Hepatocyte (in vitro differentiated cells): Measurements from ENCODE around the gene PGGHG. TPM values are rescaled to one million over a fixed set of nuclear protein-coding genes. Genes with fewer than 3 reads are reported as not detected.
"Not testable (repeated sequence)": the region's sequence is repeated elsewhere in the genome, so short reads cannot be mapped to it uniquely, and the experiment has no call there.

ENCODE experiments used
- DNase-seq: peaks from one replicate; pipeline ENCODE4 v3.0.0-alpha.2; 2016; ENCODE audit warnings: low spot score
- H2AFZ ChIP-seq: fragments of 200-600 bp; sonication (generic); 2 replicates; pipeline ENCODE4 v1.6.0; 2016; ENCODE audit warnings: antibody characterized with exemption, mild to moderate bottlenecking
- H3K27ac ChIP-seq: fragments of 200-600 bp; sonication (generic); 2 replicates; pipeline ENCODE4 v1.5.1; 2016; ENCODE audit warnings: mild to moderate bottlenecking
- H3K27me3 ChIP-seq: fragments of 200-600 bp; sonication (generic); 2 replicates; pipeline ENCODE4 v1.6.1; 2016
- H3K36me3 ChIP-seq: fragments of 200-600 bp; sonication (generic); replicated peaks from 2 replicates; pipeline ENCODE4 v1.5.1; 2016; ENCODE audit warnings: low read depth; ENCODE audit not compliant: insufficient read depth
- H3K4me1 ChIP-seq: fragments of 200-600 bp; sonication (generic); 2 replicates; pipeline ENCODE4 v1.5.1; 2016; ENCODE audit warnings: mild to moderate bottlenecking, moderate library complexity; ENCODE audit not compliant: insufficient read depth
- H3K4me2 ChIP-seq: fragments of 200-600 bp; sonication (generic); 2 replicates; pipeline ENCODE4 v1.6.0; 2016
- H3K4me3 ChIP-seq: fragments of 200-600 bp; sonication (generic); 2 replicates; pipeline ENCODE4 v1.5.1; 2016; ENCODE audit warnings: mild to moderate bottlenecking
- H3K79me2 ChIP-seq: fragments of 200-600 bp; sonication (generic); 2 replicates; pipeline ENCODE4 v1.6.0; 2017; ENCODE audit warnings: mild to moderate bottlenecking
- H3K9me2 ChIP-seq: fragments of 200-600 bp; sonication (generic); replicated peaks from 2 replicates; pipeline ENCODE4 v1.6.0; 2017; ENCODE audit warnings: mild to moderate bottlenecking; ENCODE audit not compliant: insufficient read depth
- H3K9me3 ChIP-seq: fragments of 200-600 bp; sonication (generic); 2 replicates; pipeline ENCODE4 v1.5.1; 2016; ENCODE audit warnings: low read depth, mild to moderate bottlenecking
- H4K20me1 ChIP-seq: fragments of 200-600 bp; sonication (generic); 2 replicates; pipeline ENCODE4 v1.6.0; 2016; ENCODE audit warnings: mild to moderate bottlenecking; ENCODE audit not compliant: insufficient read depth, poor library complexity, severe bottlenecking
- EZH2 ChIP-seq: fragments of 200-600 bp; sonication (generic); IDR thresholded peaks from 2 replicates; pipeline ENCODE4 v1.6.1; 2016; ENCODE audit warnings: antibody characterized with exemption, mild to moderate bottlenecking, borderline replicate concordance
- EZH2phosphoT487 ChIP-seq: fragments of 200-600 bp; sonication (generic); IDR thresholded peaks from one replicate; pipeline ENCODE4 v1.6.1; 2018; ENCODE audit warnings: antibody characterized with exemption, mild to moderate bottlenecking, low read depth, moderate library complexity; ENCODE audit not compliant: unreplicated experiment, severe bottlenecking
- WGBS: methylation state at CpG from one replicate; pipeline ENCODE4 v1.1.6; 2016; ENCODE audit warnings: low lambda C conversion rate; ENCODE audit errors: missing lambda C conversion rate; 5-methylcytosine and 5-hydroxymethylcytosine counted together
- polyA plus RNA-seq: library from polyadenylated mRNA; unstranded; fragments of >200 nt; fragmentation: Nextera tagmentation; extraction: Ambion mirVana; gene quantifications from 2 replicates; pipeline ENCODE4 v1.2.1, GENCODE V29; 2016
- total RNA-seq: library from RNA; depleted of rRNA; stranded (reverse); fragments of >200 nt; gene quantifications from 2 replicates; pipeline ENCODE4 v1.2.3, GENCODE V29; 2014
- TF ChIP-seq, protein P1 (sequence below): fragments of 200-600 bp; sonication (generic); IDR thresholded peaks from 2 replicates; pipeline ENCODE4 v1.5.1; 2016; ENCODE audit warnings: antibody characterized with exemption, mild to moderate bottlenecking; ENCODE audit not compliant: poor library complexity

The PGGHG gene
- total and polyA plus RNA-seq, 2 experiments from 2014 or later: 19.2 to 27.9 TPM

DNA sequence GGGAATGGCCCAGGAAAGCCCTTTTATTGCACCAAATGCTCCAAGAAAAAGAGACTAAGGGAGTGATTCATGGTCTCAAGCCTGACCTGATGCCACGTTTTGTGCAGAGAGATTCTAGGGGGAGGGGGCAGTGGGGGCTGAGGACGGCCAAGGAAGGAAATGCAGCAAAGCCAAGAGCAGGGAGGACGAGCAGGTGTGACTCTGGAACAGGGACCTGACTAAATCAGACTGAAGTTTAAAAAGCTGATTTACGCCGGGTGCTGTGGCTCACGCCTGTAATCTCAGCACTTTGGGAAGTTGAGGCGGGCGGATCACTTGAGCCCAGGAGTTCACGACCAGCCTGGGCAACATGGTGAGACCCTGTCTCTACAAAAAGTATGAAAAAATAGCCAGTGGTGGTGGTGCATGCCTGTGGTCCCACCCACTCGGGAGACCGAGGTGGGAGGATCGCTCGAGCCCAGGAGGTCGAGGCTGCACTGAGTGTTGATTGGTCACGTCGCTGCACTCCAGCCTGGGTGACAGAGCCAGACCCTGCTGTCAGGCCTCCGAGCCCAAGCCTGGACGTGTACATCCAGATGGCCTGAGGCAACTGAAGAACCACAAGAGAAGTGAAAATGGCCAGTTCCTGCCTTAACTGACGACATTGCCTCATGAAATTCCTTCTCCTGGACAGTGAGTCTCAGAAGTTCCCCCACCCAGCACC is 42.6 kb downstream of the PGGHG start:
- Histone ChIP-seq H3K36me3 (no peaks in the 10 kb centered on the region), H4K20me1 (no peaks in the 10 kb centered on the region), H2AFZ (no peak overlapping the region), H3K27me3 (no peaks in the 10 kb centered on the region), H3K4me2 (no peak overlapping the region), H3K4me1 (peaks cover 42% of the 10 kb centered on the region), H3K27ac (no peak overlapping the region), H3K79me2 (no peaks in the 10 kb centered on the region), H3K4me3 (no peak overlapping the region), H3K9me2 (no peaks in the 10 kb centered on the region), H3K9me3 (no peaks in the 10 kb centered on the region)
- WGBS: 95% methylated on average over 19 of the region's 19 CpGs
- TF ChIP-seq, protein P1, sequence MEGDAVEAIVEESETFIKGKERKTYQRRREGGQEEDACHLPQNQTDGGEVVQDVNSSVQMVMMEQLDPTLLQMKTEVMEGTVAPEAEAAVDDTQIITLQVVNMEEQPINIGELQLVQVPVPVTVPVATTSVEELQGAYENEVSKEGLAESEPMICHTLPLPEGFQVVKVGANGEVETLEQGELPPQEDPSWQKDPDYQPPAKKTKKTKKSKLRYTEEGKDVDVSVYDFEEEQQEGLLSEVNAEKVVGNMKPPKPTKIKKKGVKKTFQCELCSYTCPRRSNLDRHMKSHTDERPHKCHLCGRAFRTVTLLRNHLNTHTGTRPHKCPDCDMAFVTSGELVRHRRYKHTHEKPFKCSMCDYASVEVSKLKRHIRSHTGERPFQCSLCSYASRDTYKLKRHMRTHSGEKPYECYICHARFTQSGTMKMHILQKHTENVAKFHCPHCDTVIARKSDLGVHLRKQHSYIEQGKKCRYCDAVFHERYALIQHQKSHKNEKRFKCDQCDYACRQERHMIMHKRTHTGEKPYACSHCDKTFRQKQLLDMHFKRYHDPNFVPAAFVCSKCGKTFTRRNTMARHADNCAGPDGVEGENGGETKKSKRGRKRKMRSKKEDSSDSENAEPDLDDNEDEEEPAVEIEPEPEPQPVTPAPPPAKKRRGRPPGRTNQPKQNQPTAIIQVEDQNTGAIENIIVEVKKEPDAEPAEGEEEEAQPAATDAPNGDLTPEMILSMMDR: no peak
- no peak for TF ChIP-seq EZH2
- no peak for TF ChIP-seq EZH2phosphoT487
- DNase-seq: no peak

DNA sequence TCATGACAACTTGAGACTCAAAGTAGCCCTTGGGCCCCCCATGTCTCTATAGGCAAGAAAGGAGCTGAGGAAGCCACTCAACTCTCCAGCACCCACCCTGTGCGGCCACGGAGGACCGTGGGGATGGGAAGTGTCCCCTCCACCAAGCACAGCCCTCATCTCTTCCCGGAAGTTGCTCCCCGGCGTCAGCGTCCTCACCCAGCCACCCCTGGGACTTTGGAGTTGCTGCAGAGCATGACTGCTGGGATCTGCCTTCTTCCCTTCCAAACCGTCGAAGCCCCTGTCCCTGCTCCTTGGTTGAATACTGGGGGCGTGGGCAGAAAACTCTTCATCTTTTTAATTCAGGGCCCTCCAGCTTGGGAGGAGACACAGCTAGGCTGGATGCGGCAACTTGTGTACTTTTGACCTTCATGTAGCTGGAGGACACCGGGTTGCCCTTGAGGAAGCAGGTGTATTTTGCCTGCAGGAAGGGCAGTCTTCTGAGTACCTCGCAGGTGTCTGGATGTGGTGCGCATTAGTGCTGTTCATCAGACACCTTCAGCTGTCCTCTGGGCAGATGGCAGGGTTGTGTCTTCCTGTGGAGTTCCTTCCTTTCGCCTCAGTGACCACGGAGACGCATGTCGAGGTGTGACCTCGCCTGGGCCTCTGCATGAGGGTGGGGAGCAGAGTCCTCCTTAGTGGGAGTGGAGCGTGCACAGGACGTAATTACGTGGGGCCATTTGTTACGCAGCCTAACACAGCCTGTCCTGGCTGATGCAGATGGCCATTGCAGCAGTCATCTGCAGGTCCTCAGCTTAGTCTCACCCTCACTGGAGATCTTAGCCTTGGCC is 43.9 kb downstream of the PGGHG start:
- H2AFZ ChIP-seq: no peak overlapping the region
- no peaks in the 10 kb centered on the region for H4K20me1 ChIP-seq
- H3K9me2 ChIP-seq: no peaks in the 10 kb centered on the region
- no peaks in the 10 kb centered on the region for H3K9me3 ChIP-seq
- H3K27me3 ChIP-seq: no peaks in the 10 kb centered on the region
- H3K27ac ChIP-seq: no peak overlapping the region
- H3K79me2 ChIP-seq: no peaks in the 10 kb centered on the region
- H3K4me2 ChIP-seq: no peak overlapping the region
- no peak for DNase-seq
- TF ChIP-seq, protein P1: no peak
- TF ChIP-seq EZH2phosphoT487 (no peak), EZH2 (no peak)
- H3K4me1 ChIP-seq: peaks cover 37% of the 10 kb centered on the region
- no peak overlapping the region for H3K4me3 ChIP-seq
- no peaks in the 10 kb centered on the region for H3K36me3 ChIP-seq
- 95% methylated on average over 23 of the region's 23 CpGs for WGBS

DNA sequence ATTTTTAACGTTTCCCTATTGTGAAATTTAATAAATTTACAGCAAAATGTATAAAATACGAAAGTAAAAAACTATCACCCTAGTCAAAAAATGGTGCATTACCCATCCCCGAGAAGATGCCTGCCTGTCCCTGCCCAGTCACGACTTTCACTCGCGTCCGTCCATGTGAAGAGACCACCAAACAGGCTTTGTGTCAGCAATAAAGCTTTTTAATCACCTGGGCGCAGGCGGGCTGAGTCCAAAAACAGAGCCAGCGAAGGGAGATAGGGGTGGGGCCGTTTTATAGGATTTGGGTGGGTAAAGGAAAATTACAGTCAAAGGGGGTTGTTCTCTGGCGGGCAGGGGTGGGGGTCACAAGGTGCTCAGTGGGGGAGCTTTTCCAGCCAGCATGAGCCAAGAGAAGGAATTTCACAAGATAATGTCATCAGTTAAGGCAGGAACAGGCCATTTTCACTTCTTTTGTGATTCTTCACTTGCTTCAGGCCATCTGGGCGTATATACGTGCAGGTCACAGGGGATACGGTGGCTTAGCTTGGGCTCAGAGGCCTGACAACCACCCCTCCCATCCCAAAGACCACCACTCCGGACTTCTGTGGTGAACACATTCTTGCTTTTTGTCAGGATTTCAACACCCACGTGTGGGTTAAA is 44.8 kb downstream of the PGGHG start:
- H4K20me1 ChIP-seq, H3K9me3 ChIP-seq, H3K4me3 ChIP-seq, DNase-seq, H3K79me2 ChIP-seq, H3K27me3 ChIP-seq, H3K36me3 ChIP-seq, H3K9me2 ChIP-seq: not testable (repeated sequence)
- 78% methylated on average over 17 of the region's 17 CpGs for WGBS
- peaks cover 37% of the 10 kb centered on the region for H3K4me1 ChIP-seq
- H3K27ac ChIP-seq: peak overlapping the region; percentile 93
- H3K4me2 ChIP-seq: peak overlapping the region; percentile 68
- peak overlapping the region; percentile 9 for H2AFZ ChIP-seq
